H9 (cell line): ENCODE measurements around the gene ASB8. TPM values are rescaled to one million over a fixed set of nuclear protein-coding genes. Genes with fewer than 3 reads are reported as not detected.

ENCODE experiments used
- DNase-seq: peaks from one replicate; pipeline ENCODE4 v3.0.0-alpha.2; 2017
- H2AFZ ChIP-seq: one replicate; pipeline ENCODE4 v1.6.1; 2013; ENCODE audit warnings: mild to moderate bottlenecking, low read length, control low read depth, moderate library complexity
- H2AK5ac ChIP-seq: 2 replicates; pipeline ENCODE4 v1.6.1; 2013; ENCODE audit warnings: low read length, control low read depth, mixed read lengths; ENCODE audit not compliant: insufficient read length
- H2BK120ac ChIP-seq: one replicate; pipeline ENCODE4 v1.6.1; 2013; ENCODE audit warnings: low read depth, mild to moderate bottlenecking, low read length, control low read depth, inconsistent platforms; ENCODE audit not compliant: poor library complexity, severe bottlenecking
- H2BK12ac ChIP-seq: 2 replicates; pipeline ENCODE4 v1.6.1; 2013; ENCODE audit warnings: low read length, control low read depth, mixed read lengths, low read depth; ENCODE audit not compliant: insufficient read length
- H2BK15ac ChIP-seq: 2 replicates; pipeline ENCODE4 v1.6.1; 2013; ENCODE audit warnings: low read depth, low read length, control low read depth
- H2BK20ac ChIP-seq: one replicate; pipeline ENCODE4 v1.6.1; 2013; ENCODE audit warnings: low read depth, mild to moderate bottlenecking, low read length, control low read depth, inconsistent platforms; ENCODE audit not compliant: poor library complexity, severe bottlenecking
- H2BK5ac ChIP-seq: 2 replicates; pipeline ENCODE4 v1.6.1; 2013; ENCODE audit warnings: low read length, control low read depth, mixed read lengths; ENCODE audit not compliant: insufficient read length
- H3K14ac ChIP-seq: 2 replicates; pipeline ENCODE4 v1.6.1; 2013; ENCODE audit warnings: low read length, control low read depth; ENCODE audit not compliant: insufficient read depth
- H3K18ac ChIP-seq: 2 replicates; pipeline ENCODE4 v1.6.1; 2013; ENCODE audit warnings: low read depth, mild to moderate bottlenecking, mixed read lengths, low read length, control low read depth; ENCODE audit not compliant: insufficient read length
- H3K23ac ChIP-seq: 2 replicates; pipeline ENCODE4 v1.6.1; 2013; ENCODE audit warnings: low read length, control low read depth, mixed read lengths, low read depth; ENCODE audit not compliant: insufficient read length
- H3K23me2 ChIP-seq: 2 replicates; pipeline ENCODE4 v1.6.1; 2013; ENCODE audit warnings: low read depth, mild to moderate bottlenecking, mixed read lengths, low read length, control low read depth; ENCODE audit not compliant: insufficient read length, poor library complexity, severe bottlenecking
- H3K27ac ChIP-seq: 2 replicates; pipeline ENCODE4 v1.5.1; 2013; ENCODE audit warnings: low read length, control low read depth, mixed read lengths, low read depth; ENCODE audit not compliant: insufficient read length
- H3K27me3 ChIP-seq: 2 replicates; pipeline ENCODE4 v1.6.1; 2013; ENCODE audit warnings: low read length, control low read depth, inconsistent platforms; ENCODE audit not compliant: insufficient read depth
- H3K4ac ChIP-seq: 2 replicates; pipeline ENCODE4 v1.6.1; 2013; ENCODE audit warnings: low read depth, mild to moderate bottlenecking, control low read depth, inconsistent platforms, low read length, moderate library complexity
- H3K4me1 ChIP-seq: 2 replicates; pipeline ENCODE4 v1.6.1; 2013; ENCODE audit warnings: low read length, control low read depth, inconsistent platforms; ENCODE audit not compliant: insufficient read depth
- H3K4me2 ChIP-seq: 2 replicates; pipeline ENCODE4 v1.6.1; 2013; ENCODE audit warnings: low read length, control low read depth, mixed read lengths; ENCODE audit not compliant: insufficient read length, insufficient read depth
- H3K56ac ChIP-seq: 2 replicates; pipeline ENCODE4 v1.6.1; 2013; ENCODE audit warnings: low read depth, mild to moderate bottlenecking, mixed read lengths, low read length, control low read depth; ENCODE audit not compliant: insufficient read length
- H3K79me1 ChIP-seq: 2 replicates; pipeline ENCODE4 v1.6.1; 2013; ENCODE audit warnings: low read depth, mild to moderate bottlenecking, moderate library complexity, low read length, control low read depth, inconsistent platforms; ENCODE audit not compliant: insufficient read depth, poor library complexity, severe bottlenecking
- H3K79me2 ChIP-seq: 2 replicates; pipeline ENCODE4 v1.6.1; 2013; ENCODE audit warnings: low read length, control low read depth, inconsistent platforms; ENCODE audit not compliant: insufficient read depth
- H3K9ac ChIP-seq: 2 replicates; pipeline ENCODE4 v1.6.1; 2013; ENCODE audit warnings: low read length, control low read depth, mixed read lengths; ENCODE audit not compliant: insufficient read length; ENCODE audit errors: extremely low read depth
- H3K9me3 ChIP-seq: one replicate; pipeline ENCODE4 v1.6.1; 2013; ENCODE audit warnings: low read depth, low read length, inconsistent platforms; ENCODE audit not compliant: control insufficient read depth
- H3T11ph ChIP-seq: one replicate; pipeline ENCODE4 v1.6.1; 2013; ENCODE audit warnings: mild to moderate bottlenecking, low read length, control low read depth, inconsistent platforms
- H4K20me1 ChIP-seq: one replicate; pipeline ENCODE4 v1.6.1; 2013; ENCODE audit not compliant: control insufficient read depth, insufficient read length, insufficient read depth
- H4K5ac ChIP-seq: 2 replicates; pipeline ENCODE4 v1.6.1; 2013; ENCODE audit warnings: low read depth, mild to moderate bottlenecking, mixed read lengths, low read length, control low read depth; ENCODE audit not compliant: insufficient read length
- H4K8ac ChIP-seq: replicated peaks from 2 replicates; pipeline ENCODE4 v1.6.1; 2013; ENCODE audit warnings: low read length, control low read depth, mixed read lengths, low read depth; ENCODE audit not compliant: insufficient read length
- H4K91ac ChIP-seq: 2 replicates; pipeline ENCODE4 v1.6.1; 2013; ENCODE audit warnings: low read depth, mild to moderate bottlenecking, moderate library complexity, mixed read lengths, low read length, control low read depth; ENCODE audit not compliant: insufficient read length
- H3K27ac Mint-ChIP-seq, 3 experiments: 2 replicates in 2 of 3; 3 replicates in 1 of 3; pipeline ENCODE4 v1.8.0; 2020 to 2021; ENCODE audit warnings: mixed read lengths in 3 of 3, mild to moderate bottlenecking in 1 of 3, moderate library complexity in 1 of 3
- H3K27me3 Mint-ChIP-seq: 2 replicates; pipeline ENCODE4 v1.8.0; 2021; ENCODE audit warnings: low read depth, mild to moderate bottlenecking, moderate library complexity, mixed read lengths
- H3K36me3 Mint-ChIP-seq, 3 experiments: 2 replicates in 2 of 3; 3 replicates in 1 of 3; pipeline ENCODE4 v1.8.0; 2020 to 2021; ENCODE audit warnings: low read depth in 3 of 3, mixed read lengths in 3 of 3; ENCODE audit not compliant: insufficient read depth in 1 of 3
- H3K4me1 Mint-ChIP-seq, 2 experiments: 2 replicates each; pipeline ENCODE4 v1.8.0; 2020; ENCODE audit warnings: mixed read lengths in 2 of 2
- H3K4me3 Mint-ChIP-seq, 2 experiments: 2 replicates in 1 of 2; 3 replicates in 1 of 2; pipeline ENCODE4 v1.8.0; 2020 to 2021; ENCODE audit warnings: mild to moderate bottlenecking in 2 of 2, mixed read lengths in 2 of 2, moderate library complexity in 1 of 2
- H3K9me3 Mint-ChIP-seq, 2 experiments: 2 replicates in 1 of 2; 3 replicates in 1 of 2; pipeline ENCODE4 v1.8.0; 2020; ENCODE audit warnings: mild to moderate bottlenecking in 2 of 2, mixed read lengths in 2 of 2, moderate library complexity in 1 of 2
- WGBS: extraction: QIAGEN DNeasy Blood & Tissue Kit; methylation state at CpG from one replicate; pipeline ENCODE4 v1.1.7; 2013; ENCODE audit warnings: missing lambda C conversion rate, low lambda C conversion rate, mixed read lengths; ENCODE audit not compliant: insufficient read length; ENCODE audit errors: extremely low coverage; 5-methylcytosine and 5-hydroxymethylcytosine counted together
- total RNA-seq: library from RNA; stranded (reverse); gene quantifications from 2 replicates; pipeline ENCODE4 v1.2.1, GENCODE V29; 2021
- TF ChIP-seq, protein P1 (sequence below): fragments of 200-600 bp; sonication (generic); conservative IDR thresholded peaks from 3 replicates; pipeline ENCODE4 v1.8.0; 2021; ENCODE audit warnings: antibody characterized with exemption, mild to moderate bottlenecking

The ASB8 gene
- total RNA-seq, 1 experiment from 2014 or later, result 10.9 TPM

GRCh38 chr12:48177982-48178381 is 20.7 kb upstream of the ASB8 start:
- Histone ChIP-seq H2AK5ac (no peak overlapping the region), H2BK15ac (no peak overlapping the region), H3K56ac (no peak overlapping the region), H3K27ac (no peak overlapping the region), H3K4me1 (peaks cover 7% of the 10 kb centered on the region), H3K4me2 (no peak overlapping the region), H2AFZ (no peak overlapping the region), H2BK5ac (no peak overlapping the region), H3K79me2 (no peaks in the 10 kb centered on the region), H4K8ac (no peak overlapping the region), H3K14ac (no peak overlapping the region), H3K18ac (no peak overlapping the region), H2BK120ac (no peak overlapping the region), H3K4ac (no peak overlapping the region), H3T11ph (no peak overlapping the region), H3K23me2 (peaks cover 5% of the 10 kb centered on the region), H4K91ac (no peak overlapping the region), H4K5ac (no peak overlapping the region), H3K27me3 (no peaks in the 10 kb centered on the region; the same call in 1 of the 2 replicates), H3K9me3 (no peaks in the 10 kb centered on the region), H4K20me1 (no peaks in the 10 kb centered on the region), H2BK12ac (no peak overlapping the region), H2BK20ac (no peak overlapping the region), H3K9ac (no peak overlapping the region), H3K79me1 (no peaks in the 10 kb centered on the region), H3K23ac (no peak overlapping the region)
- H3K27me3 Mint-ChIP-seq, result peaks cover 57% of the 10 kb centered on the region
- peaks cover 31 to 34% of the 10 kb centered on the region in 2 experiments for H3K4me1 Mint-ChIP-seq
- H3K4me3 Mint-ChIP-seq, result no peak overlapping the region
- TF ChIP-seq, protein P1, sequence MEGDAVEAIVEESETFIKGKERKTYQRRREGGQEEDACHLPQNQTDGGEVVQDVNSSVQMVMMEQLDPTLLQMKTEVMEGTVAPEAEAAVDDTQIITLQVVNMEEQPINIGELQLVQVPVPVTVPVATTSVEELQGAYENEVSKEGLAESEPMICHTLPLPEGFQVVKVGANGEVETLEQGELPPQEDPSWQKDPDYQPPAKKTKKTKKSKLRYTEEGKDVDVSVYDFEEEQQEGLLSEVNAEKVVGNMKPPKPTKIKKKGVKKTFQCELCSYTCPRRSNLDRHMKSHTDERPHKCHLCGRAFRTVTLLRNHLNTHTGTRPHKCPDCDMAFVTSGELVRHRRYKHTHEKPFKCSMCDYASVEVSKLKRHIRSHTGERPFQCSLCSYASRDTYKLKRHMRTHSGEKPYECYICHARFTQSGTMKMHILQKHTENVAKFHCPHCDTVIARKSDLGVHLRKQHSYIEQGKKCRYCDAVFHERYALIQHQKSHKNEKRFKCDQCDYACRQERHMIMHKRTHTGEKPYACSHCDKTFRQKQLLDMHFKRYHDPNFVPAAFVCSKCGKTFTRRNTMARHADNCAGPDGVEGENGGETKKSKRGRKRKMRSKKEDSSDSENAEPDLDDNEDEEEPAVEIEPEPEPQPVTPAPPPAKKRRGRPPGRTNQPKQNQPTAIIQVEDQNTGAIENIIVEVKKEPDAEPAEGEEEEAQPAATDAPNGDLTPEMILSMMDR, result no peak
- no peak overlapping the region for H3K27ac Mint-ChIP-seq
- no peak for DNase-seq
- no peaks in the 10 kb centered on the region; a peak in 1 of 5 replicates for H3K9me3 Mint-ChIP-seq
- no CpG with 5 or more reads among the region's 4 CpGs for WGBS
- H3K36me3 Mint-ChIP-seq, result no peaks in the 10 kb centered on the region
